RWPE2 (cell line): ENCODE results near the gene SLC4A8.

Source experiments
- ATAC-seq: fragments of 200-7000 bp; cut with Tn5 transposase; 3 replicates; pipeline ENCODE4 v1.9.1; 2021; ENCODE audit warnings: low read depth
- DNase-seq: peaks from one replicate; pipeline ENCODE4 v3.0.0-alpha.2; 2020; ENCODE audit warnings: low spot score
- H3K27ac ChIP-seq: fragments of 450-650 bp; 2 replicates; pipeline ENCODE4 v1.5.1; 2017; ENCODE audit warnings: mild to moderate bottlenecking; ENCODE audit not compliant: poor library complexity, severe bottlenecking
- H3K27me3 ChIP-seq: fragments of 250-450 bp; sonication (Bioruptor Pico); 2 replicates; pipeline ENCODE4 v1.5.1; 2021; ENCODE audit warnings: mild to moderate bottlenecking, moderate library complexity; ENCODE audit not compliant: insufficient read depth, poor library complexity, severe bottlenecking
- H3K36me3 ChIP-seq: fragments of 250-450 bp; sonication (Bioruptor Pico); 2 replicates; pipeline ENCODE4 v1.5.1; 2020; ENCODE audit warnings: low read depth, mild to moderate bottlenecking, moderate library complexity
- H3K4me1 ChIP-seq: fragments of 250-450 bp; sonication (Bioruptor Pico); 2 replicates; pipeline ENCODE4 v1.5.1; 2021; ENCODE audit warnings: mild to moderate bottlenecking, moderate library complexity; ENCODE audit not compliant: insufficient read depth, poor library complexity, severe bottlenecking
- H3K4me3 ChIP-seq: fragments of 250-450 bp; sonication (Bioruptor Pico); 2 replicates; pipeline ENCODE4 v1.5.1; 2021; ENCODE audit warnings: mild to moderate bottlenecking, moderate library complexity; ENCODE audit not compliant: severe bottlenecking
- H3K9me3 ChIP-seq: fragments of 250-450 bp; sonication (Bioruptor Pico); 2 replicates; pipeline ENCODE4 v1.5.1; 2021; ENCODE audit warnings: mild to moderate bottlenecking, moderate library complexity; ENCODE audit not compliant: severe bottlenecking
- TF ChIP-seq, protein P1 (sequence below): fragments of 450-650 bp; IDR thresholded peaks from one replicate; pipeline ENCODE4 v1.5.1; 2017; ENCODE audit warnings: mild to moderate bottlenecking, moderate library complexity; ENCODE audit not compliant: poor library complexity, severe bottlenecking

Gene SLC4A8

DNA sequence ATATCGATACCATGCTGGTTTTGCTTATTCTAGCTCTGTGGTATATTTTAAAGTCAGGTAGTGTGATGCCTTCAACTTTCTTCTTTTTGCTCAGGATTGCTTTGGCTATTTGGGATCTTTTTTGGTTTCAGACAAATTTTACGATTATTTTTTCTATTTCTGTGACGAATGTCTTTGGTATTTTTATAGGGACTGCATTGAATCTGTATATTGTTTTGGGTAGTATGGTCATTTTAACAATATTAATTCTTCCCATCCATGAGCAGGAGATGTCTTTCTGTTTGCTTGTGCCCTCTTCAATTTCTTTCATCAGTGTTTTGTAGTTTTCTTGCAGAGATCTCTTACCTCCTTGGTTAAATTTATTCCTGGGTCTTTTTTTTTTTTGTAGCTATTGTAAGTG is 10.8 kb upstream of the SLC4A8 start:
- Histone ChIP-seq H3K4me1 (peaks cover 10% of the 10 kb centered on the region), H3K27ac (no peak overlapping the region), H3K4me3 (no peak overlapping the region), H3K36me3 (no peaks in the 10 kb centered on the region), H3K9me3 (no peaks in the 10 kb centered on the region), H3K27me3 (no peaks in the 10 kb centered on the region)
- TF ChIP-seq, protein P1, sequence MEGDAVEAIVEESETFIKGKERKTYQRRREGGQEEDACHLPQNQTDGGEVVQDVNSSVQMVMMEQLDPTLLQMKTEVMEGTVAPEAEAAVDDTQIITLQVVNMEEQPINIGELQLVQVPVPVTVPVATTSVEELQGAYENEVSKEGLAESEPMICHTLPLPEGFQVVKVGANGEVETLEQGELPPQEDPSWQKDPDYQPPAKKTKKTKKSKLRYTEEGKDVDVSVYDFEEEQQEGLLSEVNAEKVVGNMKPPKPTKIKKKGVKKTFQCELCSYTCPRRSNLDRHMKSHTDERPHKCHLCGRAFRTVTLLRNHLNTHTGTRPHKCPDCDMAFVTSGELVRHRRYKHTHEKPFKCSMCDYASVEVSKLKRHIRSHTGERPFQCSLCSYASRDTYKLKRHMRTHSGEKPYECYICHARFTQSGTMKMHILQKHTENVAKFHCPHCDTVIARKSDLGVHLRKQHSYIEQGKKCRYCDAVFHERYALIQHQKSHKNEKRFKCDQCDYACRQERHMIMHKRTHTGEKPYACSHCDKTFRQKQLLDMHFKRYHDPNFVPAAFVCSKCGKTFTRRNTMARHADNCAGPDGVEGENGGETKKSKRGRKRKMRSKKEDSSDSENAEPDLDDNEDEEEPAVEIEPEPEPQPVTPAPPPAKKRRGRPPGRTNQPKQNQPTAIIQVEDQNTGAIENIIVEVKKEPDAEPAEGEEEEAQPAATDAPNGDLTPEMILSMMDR = no peak
- ATAC-seq (no peak), DNase-seq (no peak)

DNA sequence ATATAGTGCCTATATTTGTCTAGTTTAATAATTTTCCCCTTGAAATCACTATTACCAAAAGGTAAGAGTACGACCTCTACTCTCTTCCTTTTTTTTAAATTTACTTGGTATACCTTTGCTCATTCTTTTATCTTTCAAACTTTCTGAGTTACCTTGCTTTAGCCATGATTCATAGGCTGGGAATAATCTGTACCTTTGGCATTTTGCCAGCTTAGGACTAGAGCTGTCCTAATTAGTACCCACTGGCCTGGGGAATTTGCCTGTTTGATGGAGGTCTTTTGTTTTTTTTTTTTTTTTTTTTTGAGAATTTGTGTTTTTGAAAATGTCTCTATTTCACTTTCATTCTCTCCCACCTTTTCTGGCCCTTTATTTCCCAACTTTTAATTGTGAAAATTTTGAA is 8.7 kb upstream of the SLC4A8 start:
- no peaks in the 10 kb centered on the region for H3K9me3 ChIP-seq
- peaks cover 10% of the 10 kb centered on the region for H3K4me1 ChIP-seq
- H3K36me3 ChIP-seq = no peaks in the 10 kb centered on the region
- TF ChIP-seq, protein P1 = no peak
- no peak overlapping the region for H3K4me3 ChIP-seq
- H3K27ac ChIP-seq = no peak overlapping the region
- DNase-seq = no peak
- no peaks in the 10 kb centered on the region for H3K27me3 ChIP-seq
- peak; percentile 65; the same call in 2 of the 3 replicates for ATAC-seq

DNA sequence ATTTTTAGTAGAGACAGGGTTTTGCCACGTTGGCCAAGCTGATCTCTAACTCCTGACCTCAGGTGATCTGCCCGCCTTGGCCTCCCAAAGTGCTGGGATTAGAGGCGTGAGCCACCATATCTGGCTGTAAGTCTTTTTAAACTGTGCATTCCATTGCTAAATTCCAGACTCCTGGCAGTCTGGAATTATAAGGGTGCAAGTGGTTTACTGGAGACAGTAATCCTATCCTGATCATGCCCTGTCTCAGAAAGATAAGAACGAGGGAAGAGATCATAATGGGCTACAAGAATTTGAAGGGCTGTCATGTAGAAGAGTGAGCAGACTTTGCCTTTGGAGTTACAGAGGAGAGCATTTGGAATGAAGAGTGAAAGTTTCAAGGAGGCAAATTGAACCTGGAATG is 6.8 kb upstream of the SLC4A8 start:
- ATAC-seq (no peak), DNase-seq (no peak)
- no peaks in the 10 kb centered on the region for H3K27me3 ChIP-seq
- peaks cover 10% of the 10 kb centered on the region for H3K4me1 ChIP-seq
- H3K9me3 ChIP-seq = no peaks in the 10 kb centered on the region
- no peak overlapping the region for H3K27ac ChIP-seq
- TF ChIP-seq, protein P1 = no peak
- no peak overlapping the region for H3K4me3 ChIP-seq
- no peaks in the 10 kb centered on the region for H3K36me3 ChIP-seq

DNA sequence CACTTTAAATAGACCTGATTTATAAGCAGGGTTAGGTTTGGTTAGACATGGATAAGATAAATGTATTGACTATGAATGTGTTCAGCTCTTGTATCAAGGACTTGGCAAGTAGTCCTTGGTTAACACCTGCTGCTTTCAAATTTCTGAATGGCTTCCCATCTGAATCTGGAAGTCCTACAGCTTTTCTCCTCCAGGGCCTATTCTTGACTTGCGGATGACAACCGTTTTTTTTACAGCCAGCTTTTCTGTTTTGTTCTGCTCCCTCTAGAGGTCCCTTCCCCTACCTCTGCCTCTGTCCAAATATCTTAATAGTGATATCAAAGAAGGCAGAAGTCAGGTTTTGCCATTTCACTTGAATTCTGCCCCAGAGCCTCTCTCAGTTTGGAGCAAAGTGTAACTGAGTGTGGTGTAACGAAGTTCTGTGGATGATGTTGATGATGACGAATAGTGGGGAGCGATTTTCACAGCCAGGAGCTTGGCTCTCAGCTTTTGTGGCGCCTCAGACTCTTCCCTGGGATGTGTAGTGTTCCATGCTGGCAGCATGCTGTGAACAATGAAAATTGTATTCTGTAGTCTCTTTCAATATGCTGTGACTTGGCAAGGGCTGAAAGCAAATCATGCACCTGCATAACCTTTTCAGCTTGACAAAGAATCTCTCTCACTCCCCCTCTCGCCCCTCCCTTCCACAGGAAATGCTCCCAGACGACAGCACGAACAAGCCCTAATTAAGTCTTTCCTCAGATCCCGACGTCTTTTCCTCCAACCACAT is 5.0 kb upstream of the SLC4A8 start:
- no peak overlapping the region for H3K27ac ChIP-seq

More for the DNA sequence above, 5.0 kb upstream of the SLC4A8 start:
- Histone ChIP-seq H3K4me3 (no peak overlapping the region), H3K27me3 (no peaks in the 10 kb centered on the region), H3K36me3 (no peaks in the 10 kb centered on the region), H3K4me1 (peaks cover 5% of the 10 kb centered on the region), H3K9me3 (no peaks in the 10 kb centered on the region)
- DNase-seq = no peak
- ATAC-seq = peak; percentile 32; the same call in 2 of the 3 replicates
- TF ChIP-seq, protein P1 = no peak
